ENCODE data around the gene IST1. TPM values are rescaled to one million over a fixed set of nuclear protein-coding genes. Genes with fewer than 3 reads are reported as not detected.

IST1 gene
- total RNA-seq, 1 experiment from 2014 or later: 206 TPM

DNA sequence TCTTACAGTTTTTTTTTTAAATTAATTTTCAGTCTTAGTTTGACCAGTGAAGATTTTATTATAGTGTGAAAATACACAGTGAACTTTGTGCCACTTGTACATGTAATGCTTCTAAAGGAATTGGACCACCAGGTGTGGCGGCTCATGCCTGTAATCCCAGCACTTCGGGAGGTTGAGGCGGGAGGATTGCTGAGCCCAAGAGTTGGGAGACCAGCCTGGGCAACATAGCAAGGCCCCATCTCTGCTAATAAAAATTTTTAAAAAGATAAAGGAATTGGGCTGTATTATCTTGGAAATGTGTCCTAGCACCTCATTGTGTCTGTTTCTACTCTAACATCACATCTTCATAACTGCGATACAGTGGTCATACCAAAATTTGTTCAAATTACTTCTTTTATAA lies 3.8 kb downstream of the IST1 start:
- DNase-seq (ENCODE audit: low spot score): no peak
- TF ChIP-seq EZH2 (IDR thresholded peaks at IDR 0.05; ENCODE audit: borderline replicate concordance, low read depth, low read length, poor library complexity, severe bottlenecking): no peak
- TF ChIP-seq, protein P1, sequence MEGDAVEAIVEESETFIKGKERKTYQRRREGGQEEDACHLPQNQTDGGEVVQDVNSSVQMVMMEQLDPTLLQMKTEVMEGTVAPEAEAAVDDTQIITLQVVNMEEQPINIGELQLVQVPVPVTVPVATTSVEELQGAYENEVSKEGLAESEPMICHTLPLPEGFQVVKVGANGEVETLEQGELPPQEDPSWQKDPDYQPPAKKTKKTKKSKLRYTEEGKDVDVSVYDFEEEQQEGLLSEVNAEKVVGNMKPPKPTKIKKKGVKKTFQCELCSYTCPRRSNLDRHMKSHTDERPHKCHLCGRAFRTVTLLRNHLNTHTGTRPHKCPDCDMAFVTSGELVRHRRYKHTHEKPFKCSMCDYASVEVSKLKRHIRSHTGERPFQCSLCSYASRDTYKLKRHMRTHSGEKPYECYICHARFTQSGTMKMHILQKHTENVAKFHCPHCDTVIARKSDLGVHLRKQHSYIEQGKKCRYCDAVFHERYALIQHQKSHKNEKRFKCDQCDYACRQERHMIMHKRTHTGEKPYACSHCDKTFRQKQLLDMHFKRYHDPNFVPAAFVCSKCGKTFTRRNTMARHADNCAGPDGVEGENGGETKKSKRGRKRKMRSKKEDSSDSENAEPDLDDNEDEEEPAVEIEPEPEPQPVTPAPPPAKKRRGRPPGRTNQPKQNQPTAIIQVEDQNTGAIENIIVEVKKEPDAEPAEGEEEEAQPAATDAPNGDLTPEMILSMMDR (conservative IDR thresholded peaks at IDR 0.05; ENCODE audit: low read depth, low read length): no peak

DNA sequence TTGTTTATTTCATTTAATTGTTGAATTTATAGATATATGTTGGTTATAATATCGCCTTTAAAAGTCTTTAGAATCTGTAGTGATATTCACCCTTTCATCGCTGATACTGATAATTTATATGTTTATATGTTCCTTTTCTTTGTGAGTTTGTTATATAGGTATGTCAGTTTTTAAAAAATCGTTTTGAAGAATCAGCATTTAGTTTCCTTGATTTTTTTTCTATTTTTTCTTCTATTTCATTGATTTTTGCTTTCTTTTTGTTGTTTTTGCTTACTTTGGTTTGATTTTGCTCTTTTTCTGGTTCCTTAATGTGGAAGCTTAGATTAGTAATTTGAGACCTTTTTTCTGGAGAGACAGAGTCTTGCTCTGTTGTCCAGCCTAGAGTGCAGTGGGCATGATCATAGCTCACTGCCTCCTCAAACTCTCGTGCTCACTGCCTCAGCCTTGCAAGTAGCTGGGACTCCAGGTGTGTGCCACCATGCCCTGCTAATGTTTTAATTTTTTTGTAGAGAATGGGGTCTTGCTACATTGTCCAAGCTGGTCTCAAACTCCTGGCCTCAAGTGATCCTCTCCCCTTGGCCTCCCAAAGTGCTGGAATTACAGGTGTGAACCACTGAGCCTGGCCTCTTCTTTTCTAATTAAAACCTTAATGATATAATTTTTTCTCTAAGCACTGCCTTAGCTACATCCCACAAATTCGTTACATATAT lies 7.5 kb downstream of the IST1 start:
- Histone ChIP-seq H3K27me3 (replicated peaks; ENCODE audit: insufficient read depth, low read depth, low read length, poor library complexity) (no peaks in the 10 kb centered on the region), H3K4me1 (ENCODE audit: insufficient read depth, low read length, poor library complexity, severe bottlenecking) (no peaks in the 10 kb centered on the region), H3K9me3 (ENCODE audit: low read depth, low read length, poor library complexity, severe bottlenecking) (no peaks in the 10 kb centered on the region), H3K27ac (ENCODE audit: low read depth, low read length, poor library complexity, severe bottlenecking) (no peak overlapping the region), H3K4me3 (ENCODE audit: low read depth, low read length, poor library complexity, severe bottlenecking) (no peak overlapping the region), H3K36me3 (ENCODE audit: insufficient read depth, low read length, poor library complexity, severe bottlenecking) (peaks cover 6% of the 10 kb centered on the region)
- intact Hi-C loops (cut with micrococcal nuclease; ENCODE audit: unreplicated experiment): no loop called here
- BruUV-seq (replicated peaks): no TSS peak
- ChIA-PET CTCF (no interaction called here), POLR2A (ENCODE audit: low non-redundant PET) (no interaction called here)
- DNase-seq (ENCODE audit: low spot score): no peak
- TF ChIP-seq, protein P1 (conservative IDR thresholded peaks at IDR 0.05; ENCODE audit: low read depth, low read length): no peak
- TF ChIP-seq EZH2 (IDR thresholded peaks at IDR 0.05; ENCODE audit: borderline replicate concordance, low read depth, low read length, poor library complexity, severe bottlenecking): no peak

More for the DNA sequence above, 3.8 kb downstream of the IST1 start:
- POLR2A ChIA-PET (ENCODE audit: low non-redundant PET): interaction anchor here (0.8 kb wide), 1 partner anchor 14 kb away, joined by 4 read pairs; no protein-coding TSS in a partner anchor
- H3K9me3 ChIP-seq (ENCODE audit: low read depth, low read length, poor library complexity, severe bottlenecking): no peaks in the 10 kb centered on the region
- BruUV-seq (replicated peaks): no TSS peak
- no peaks in the 10 kb centered on the region for H3K27me3 ChIP-seq (replicated peaks; ENCODE audit: insufficient read depth, low read depth, low read length, poor library complexity)
- intact Hi-C loops (cut with micrococcal nuclease; ENCODE audit: unreplicated experiment): loop anchor here (5.0 kb wide), 1 partner anchor 92 kb away; the partner anchor contains the start of gene AP1G1
- H3K27ac ChIP-seq (ENCODE audit: low read depth, low read length, poor library complexity, severe bottlenecking): no peak overlapping the region
- no peak overlapping the region for H3K4me3 ChIP-seq (ENCODE audit: low read depth, low read length, poor library complexity, severe bottlenecking)
- peaks cover 8% of the 10 kb centered on the region for H3K4me1 ChIP-seq (ENCODE audit: insufficient read depth, low read length, poor library complexity, severe bottlenecking)
- CTCF ChIA-PET: no interaction called here
- peaks cover 6% of the 10 kb centered on the region for H3K36me3 ChIP-seq (ENCODE audit: insufficient read depth, low read length, poor library complexity, severe bottlenecking)

DNA sequence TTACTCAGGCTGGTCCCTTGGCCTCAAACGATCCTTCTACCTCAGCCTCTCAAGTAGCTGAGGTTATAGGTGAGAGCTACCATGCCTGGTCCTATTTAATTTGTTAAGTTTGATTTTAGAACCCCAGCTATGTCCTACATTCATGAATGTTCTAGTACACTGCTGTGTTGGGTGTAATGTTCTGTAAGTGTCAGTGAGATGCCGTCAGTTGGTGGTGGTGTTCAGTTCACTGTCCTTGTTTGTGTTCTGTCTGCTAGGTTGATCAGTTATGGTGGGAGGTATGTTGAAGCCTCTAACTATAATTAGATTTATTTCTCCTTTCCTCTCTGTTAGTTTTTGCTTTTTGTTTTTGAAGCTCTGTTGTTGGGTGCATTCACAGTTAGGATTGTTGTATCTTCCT lies 8.3 kb downstream of the IST1 start:
- no TSS peak for BruUV-seq (replicated peaks)
- POLR2A ChIA-PET (ENCODE audit: low non-redundant PET): no interaction called here
- Histone ChIP-seq H3K4me3 (ENCODE audit: low read depth, low read length, poor library complexity, severe bottlenecking) (no peak overlapping the region), H3K27ac (ENCODE audit: low read depth, low read length, poor library complexity, severe bottlenecking) (no peak overlapping the region), H3K36me3 (ENCODE audit: insufficient read depth, low read length, poor library complexity, severe bottlenecking) (peaks cover 8% of the 10 kb centered on the region), H3K27me3 (replicated peaks; ENCODE audit: insufficient read depth, low read depth, low read length, poor library complexity) (no peaks in the 10 kb centered on the region), H3K4me1 (ENCODE audit: insufficient read depth, low read length, poor library complexity, severe bottlenecking) (no peaks in the 10 kb centered on the region), H3K9me3 (ENCODE audit: low read depth, low read length, poor library complexity, severe bottlenecking) (no peaks in the 10 kb centered on the region)
- no peak for DNase-seq (ENCODE audit: low spot score)
- TF ChIP-seq EZH2 (IDR thresholded peaks at IDR 0.05; ENCODE audit: borderline replicate concordance, low read depth, low read length, poor library complexity, severe bottlenecking): no peak
- TF ChIP-seq, protein P1 (conservative IDR thresholded peaks at IDR 0.05; ENCODE audit: low read depth, low read length): no peak
- CTCF ChIA-PET: no interaction called here
- intact Hi-C loops (cut with micrococcal nuclease; ENCODE audit: unreplicated experiment): no loop called here

Data from A673 (cell line).